NCI-H1092 treated with DMSO at 0.1 percent for 48 hours (cell line): Measurements from ENCODE around the gene NHERF1.

Experiments
- DNase-seq: peaks from one replicate; lab custom pipeline; 2025; lab: John Stamatoyannopoulos, UW

The NHERF1 gene

DNA sequence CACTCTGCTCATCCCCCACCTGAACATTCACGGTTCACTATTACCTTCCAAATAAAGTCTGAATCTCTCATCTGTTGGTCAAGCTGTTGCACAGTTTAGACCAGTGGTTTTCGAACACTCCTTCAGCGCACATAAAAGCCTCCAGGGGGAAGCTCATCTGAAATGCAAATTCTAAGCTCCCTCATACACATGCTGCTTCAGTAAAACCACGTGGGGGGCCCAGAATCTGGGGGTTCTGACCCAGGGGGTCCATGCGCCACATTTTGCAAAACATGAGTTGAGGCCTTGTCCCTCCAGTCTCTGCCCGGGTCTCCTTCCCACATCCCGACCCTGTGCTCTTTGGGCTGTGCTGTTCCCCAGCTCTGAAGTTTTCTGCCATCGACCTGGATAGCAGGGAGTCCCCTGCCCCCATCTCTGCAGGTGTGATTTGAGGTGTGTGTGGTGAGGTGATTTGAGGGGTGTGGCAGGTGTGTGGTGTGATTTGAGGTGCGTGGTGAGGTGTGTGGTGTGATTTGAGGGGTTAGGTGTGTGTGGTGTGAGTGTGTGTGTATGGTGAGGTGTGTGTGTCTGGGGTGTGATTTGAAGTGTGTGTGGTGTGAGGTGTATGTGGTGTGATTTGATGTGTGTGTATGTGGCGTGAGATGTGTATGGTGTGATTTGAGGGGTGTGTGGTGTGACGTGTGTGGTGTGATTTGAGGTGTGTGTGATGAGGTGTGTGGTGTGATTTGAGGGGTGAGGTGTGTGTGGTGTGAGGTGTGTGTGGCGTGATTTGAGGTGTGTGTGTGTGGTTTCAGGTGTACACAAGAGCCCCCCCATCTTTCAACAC, 16.2 kb upstream of the NHERF1 start:
- no peak for DNase-seq

GRCh38 chr17:74733365-74734122, 14.9 kb upstream of the NHERF1 start:
- DNase-seq: no peak

- DNase-seq: no peak
Observed at GRCh38 chr17:74734256-74734655, 14.2 kb upstream of the NHERF1 start.

DNA sequence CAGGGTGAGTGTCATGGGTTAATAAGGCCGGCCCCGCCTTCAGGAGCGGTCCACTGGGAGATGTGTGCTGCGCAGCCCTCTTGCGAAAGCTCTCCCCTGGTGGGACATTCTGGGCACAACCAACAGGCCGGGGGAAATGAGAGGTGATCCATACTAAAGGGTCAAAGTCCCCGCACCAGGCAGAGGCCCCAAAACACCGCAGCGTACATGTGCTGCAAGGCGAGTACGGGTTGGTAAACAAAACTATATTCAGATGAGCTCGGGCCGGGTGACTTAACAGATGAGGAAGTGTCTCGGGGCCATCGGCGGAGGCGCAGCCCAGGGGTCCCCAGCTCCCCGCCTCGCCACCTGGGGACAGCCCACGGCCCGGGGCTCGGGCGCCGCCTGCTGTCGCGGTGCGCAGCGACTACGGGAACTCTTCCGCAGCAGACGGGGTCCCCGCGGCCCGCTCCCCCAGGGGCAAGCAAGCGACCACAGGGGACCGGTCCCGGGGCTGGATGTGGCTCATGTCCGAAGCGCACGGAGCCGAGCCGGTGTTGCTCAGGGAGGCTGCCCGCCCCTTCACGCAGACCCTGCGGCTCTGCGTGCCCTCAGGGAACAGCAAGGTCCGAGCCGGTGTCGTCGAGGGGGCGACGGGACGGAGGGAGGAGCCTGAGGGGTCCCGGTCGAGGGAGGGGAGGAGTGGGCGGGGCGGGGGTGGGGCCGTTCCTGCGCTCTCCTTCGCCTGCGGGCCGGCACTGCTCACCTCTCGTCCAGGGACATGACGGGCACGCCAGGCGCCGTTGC, 11.7 kb upstream of the NHERF1 start, which contains the start of gene RAB37:
TSS of gene RAB37 (plus strand) at position 744 of the 786 bp plus-strand sequence. CDS start at position 761, 17 bp downstream.
- DNase-seq: no peak

- DNase-seq: peak; percentile 4
Observed at GRCh38 chr17:74737299-74738050, 11.0 kb upstream of the NHERF1 start.

DNA sequence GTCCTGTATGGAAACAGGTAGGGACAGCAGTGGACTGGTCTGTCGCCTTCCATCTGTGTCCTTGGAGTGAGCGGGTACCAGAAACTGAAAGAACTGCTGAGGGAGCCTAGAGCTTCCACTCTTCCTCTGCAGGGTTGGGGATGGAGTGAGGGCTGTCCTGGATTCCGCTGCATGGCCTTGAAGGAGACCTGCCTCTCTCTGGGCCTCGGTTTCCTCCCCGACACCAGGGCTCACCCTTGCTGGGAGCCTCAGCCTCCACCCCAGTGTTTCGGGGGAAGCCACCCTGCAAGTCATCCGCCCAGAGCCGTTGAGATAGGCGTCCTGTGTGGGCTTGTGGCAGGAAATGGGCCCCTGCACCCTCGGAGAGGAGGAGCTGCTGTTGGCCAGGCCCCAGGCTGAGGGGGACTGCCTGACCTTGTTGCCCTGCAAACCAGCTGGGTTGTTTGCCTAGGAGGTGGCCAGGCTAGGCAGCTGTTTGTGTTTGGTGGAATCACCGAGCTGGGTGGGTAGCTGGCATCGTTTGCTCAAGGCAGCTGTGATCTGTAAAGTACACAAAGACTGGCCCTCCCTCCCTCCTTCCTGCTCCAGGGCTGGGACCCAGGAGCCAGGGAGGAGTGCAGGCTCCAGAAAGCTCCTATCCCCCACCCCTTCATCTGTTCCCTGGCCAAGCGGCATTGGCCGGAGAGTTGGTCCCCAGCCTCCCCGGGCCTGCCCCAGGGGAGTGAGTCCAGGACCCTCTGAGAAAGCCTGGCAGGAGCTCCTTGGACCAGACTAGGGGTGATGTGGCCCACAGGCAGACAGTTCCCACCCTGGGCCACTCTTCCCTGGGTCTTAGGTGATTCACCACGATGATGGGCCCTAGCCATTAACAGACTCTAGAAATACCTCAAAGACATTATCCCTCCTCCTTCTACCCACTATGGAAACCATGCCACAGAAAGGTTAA, 10.1 kb upstream of the NHERF1 start:
- no peak for DNase-seq

DNA sequence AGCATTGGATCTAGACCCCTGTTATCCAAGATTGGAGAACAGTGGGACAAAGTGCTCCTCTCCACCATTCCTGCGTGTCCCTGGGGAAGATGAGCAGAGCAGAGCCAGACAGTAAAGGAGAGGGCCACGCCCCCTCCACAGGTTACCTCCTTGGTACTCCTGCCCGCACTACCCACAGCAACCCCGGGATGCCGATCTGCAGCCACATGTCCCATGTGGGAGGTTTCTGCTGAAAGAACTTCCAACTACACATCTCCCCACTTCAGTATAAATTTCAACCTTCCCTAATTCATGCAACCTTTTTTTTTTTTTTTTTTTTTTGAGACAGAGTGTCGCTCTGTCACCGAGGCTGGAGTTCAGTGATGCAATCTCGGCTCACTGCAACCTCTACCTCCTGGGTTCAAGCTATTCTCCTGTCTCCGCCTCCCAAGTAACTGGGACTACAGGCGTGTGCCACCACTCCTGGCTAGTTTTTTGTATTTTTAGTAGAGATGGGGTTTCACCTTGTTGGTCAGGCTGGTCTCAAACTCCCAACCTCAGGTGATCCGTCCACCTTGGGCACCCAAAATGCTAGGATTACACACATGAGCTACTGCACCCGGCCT, 9.1 kb upstream of the NHERF1 start:
- DNase-seq: no peak

DNA sequence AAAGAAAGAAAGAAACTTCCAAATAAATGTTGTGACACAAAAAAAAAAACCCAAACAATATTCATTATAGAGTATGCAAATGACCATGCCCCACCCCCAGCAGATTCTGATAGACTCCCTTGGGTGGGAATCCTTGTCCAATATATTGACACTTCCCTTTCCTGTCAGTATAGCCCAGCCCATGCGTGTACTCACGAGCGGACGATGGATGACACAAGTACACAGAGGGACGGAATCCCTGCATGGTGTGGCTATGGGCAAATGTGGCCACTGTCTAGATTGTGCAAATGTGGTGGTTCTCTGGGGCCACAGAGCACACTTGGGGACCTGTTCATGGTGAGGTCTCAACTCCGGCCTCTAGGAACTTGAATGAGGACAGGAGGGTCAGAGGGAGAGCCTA, 8.3 kb upstream of the NHERF1 start:
- no peak for DNase-seq

DNA sequence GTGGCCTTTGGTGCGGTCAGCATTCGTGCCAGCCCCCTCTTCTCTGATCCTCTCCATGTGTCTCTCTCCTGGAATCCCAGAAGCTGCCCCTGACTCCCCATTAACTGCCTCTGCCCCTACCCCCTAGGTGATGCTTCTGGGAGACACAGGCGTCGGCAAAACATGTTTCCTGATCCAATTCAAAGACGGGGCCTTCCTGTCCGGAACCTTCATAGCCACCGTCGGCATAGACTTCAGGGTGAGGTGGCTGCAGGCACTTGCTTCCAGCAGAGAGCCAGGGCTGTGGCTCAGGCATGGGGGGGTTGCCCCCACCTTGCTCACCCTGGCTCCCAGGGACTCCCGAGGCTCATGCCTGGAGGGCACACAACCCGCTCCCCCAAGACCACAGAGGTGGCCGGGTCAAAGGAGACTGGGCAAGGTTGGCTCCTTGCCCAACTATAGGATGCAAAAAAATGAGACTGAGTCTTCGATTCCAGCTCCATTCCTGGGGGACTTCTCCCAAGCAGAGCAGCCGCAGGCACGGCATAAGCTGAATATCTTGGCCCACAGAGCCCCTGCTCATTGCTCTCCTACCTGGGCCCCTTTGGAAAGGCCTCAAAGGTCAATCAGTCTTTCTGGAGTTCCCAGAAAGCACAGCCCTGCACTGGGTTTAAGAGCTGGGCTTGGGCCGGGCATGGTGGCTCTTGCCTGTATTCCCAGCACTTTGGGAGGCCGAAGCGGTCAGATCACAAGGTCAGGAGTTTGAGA, 7.6 kb upstream of the NHERF1 start:
- no peak for DNase-seq

GRCh38 chr17:74742153-74742515, 6.3 kb upstream of the NHERF1 start:
- DNase-seq: no peak

DNA sequence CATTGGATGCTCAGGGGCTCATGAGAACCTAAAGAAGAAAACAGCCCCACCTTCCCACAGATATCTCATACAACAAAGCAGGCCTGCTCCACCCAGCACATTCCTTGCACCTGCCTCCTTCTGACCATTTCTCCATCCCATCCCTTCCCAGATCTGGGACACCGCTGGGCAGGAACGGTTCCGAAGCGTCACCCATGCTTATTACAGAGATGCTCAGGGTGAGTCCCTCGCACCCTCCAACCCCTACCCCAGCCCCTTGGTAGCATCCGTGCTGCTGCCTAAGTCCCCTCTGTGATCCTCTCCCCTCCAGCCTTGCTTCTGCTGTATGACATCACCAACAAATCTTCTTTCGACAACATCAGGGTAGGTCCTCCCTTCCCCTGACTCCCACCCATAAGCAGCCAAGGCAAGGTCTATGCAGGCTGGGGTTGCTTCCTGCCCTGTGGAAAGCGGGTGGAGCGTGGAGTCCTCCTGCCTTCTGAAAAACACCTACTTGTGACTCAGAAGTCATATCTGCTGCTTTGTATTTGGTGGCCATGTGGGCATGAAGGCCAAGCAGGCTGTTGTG, 5.4 kb upstream of the NHERF1 start:
- no peak for DNase-seq

DNA sequence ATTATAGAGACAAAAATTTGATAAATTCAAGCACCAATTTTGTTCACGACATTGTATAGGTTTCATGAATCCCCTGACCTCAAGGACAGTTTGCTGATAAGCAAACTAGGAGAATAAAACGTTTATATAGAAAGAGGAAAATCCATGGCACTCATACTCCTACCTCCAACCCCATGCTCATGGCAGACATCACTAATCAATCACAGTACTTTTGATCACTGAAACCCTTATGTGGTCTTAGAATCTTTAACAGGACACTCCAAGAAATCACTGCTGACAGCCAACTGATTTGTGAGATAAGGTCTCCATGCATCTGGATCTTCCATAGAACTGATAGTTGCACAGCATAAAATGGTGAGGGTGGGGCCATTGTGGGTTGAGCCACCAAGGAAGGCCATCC, 4.7 kb upstream of the NHERF1 start:
- no peak for DNase-seq

DNA sequence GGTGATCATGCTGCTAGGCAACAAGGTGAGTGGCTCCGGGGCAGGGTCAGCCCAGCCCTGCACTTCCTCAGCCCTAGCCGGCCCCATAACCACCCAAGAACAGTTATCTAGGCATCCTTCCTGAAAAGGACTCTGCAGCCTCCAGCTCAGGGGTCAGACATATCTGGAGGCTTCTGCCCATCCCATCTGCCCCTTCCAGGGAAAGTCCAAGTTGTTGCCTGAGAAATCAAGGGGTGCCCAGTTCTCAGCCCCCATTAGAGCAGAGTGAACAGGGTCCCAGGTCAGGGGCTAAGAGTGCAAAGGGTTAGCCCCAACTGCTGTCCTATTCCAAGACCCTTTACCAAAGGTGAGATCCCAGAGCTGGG, 4.1 kb upstream of the NHERF1 start:
- DNase-seq: no peak

- DNase-seq: peak; percentile 48
Observed at GRCh38 chr17:74744714-74745547, 3.5 kb upstream of the NHERF1 start.

DNA sequence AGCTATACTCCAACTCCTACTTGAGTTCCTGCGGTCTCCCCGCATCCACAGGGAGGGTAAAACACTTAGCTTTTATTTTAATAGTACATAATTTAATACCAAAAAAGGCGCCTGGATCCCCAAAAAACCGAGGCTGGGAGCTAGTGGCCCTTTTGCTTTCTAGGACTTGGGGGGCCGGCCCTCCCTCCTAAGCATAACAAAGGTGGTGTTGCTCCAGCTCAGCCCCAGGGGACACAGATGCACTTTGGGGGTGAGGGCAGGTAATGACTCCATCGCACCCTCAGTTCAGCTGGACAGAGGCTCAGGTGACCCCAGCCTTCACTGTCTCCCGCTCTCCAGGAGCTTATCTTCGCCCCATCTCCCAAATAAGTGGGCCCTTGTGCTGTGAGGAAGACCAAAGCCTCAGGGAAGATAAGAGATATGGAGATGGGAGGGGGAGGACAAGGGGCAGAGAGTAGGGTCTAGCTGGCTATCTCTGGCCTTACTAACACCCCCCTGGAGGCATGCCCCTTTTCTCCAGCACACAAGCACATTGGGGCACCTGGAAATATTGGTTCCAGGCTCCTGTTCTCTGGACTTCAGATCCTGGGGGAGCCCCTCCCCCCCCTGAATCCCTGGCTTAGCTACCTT, 2.8 kb upstream of the NHERF1 start:
- no peak for DNase-seq

DNA sequence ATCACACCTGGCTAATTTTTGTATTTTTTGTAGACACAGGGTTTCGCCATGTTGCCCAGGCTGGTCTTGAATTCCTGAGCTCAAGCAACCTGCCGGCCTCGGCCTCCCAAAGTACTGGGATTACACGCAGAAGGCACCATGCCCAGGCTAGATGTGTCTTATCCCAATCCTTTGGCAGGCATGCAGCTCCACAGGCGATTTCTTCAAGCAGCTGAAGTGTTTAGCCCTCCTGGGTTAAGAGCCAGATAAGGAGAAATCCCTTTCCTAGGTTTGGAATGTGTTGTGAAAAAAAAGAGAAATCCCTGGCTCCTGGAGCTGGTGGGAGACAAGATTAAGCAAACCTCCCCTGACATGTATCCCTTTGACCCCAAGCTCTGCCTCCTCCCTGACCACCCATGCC, 2.1 kb upstream of the NHERF1 start:
- no peak for DNase-seq

GRCh38 chr17:74746922-74747321, 1.5 kb upstream of the NHERF1 start:
- no peak for DNase-seq

DNA sequence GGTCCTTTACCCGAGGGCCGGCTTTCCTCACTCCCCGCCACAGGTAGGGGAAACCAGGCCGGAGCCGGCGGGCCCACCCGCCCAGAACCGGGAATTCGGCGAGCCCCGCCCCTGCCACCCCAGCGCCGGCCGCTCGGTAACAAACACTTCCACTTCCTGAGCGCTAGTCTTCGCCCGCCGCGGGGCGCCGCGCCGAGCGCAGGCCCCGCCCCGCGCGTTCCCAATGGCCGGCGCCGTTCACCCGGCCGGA, 224 bp upstream of the NHERF1 start:
- peak; percentile 78 for DNase-seq
